Breast epithelium (tissue), 4 donors: ENCODE results near the gene POLR3B. TPM values are rescaled to one million over a fixed set of nuclear protein-coding genes. Genes with fewer than 3 reads are reported as not detected.

Experiments used
- DNase-seq, 2 donors: peaks; one replicate each; pipeline ENCODE4 v3.0.0-alpha.2; 2019; ENCODE audit warnings: low spot score in 2 of 2
- H3K27ac ChIP-seq, 2 donors: fragments of 200-600 bp; sonication (generic) in 1 of 2; one replicate each; pipeline ENCODE4 v1.5.1; 2016 to 2019; ENCODE audit warnings: mild to moderate bottlenecking in 1 of 2
- H3K27me3 ChIP-seq, 2 donors: fragments of 200-600 bp; sonication (generic) in 1 of 2; one replicate each; pipeline versions ENCODE4 v1.5.1 to v1.6.0; 2017 to 2019; ENCODE audit warnings: control low read depth in 1 of 2, mild to moderate bottlenecking in 1 of 2
- H3K36me3 ChIP-seq: fragments of 200-600 bp; one replicate; pipeline ENCODE4 v1.5.1; 2019
- H3K4me1 ChIP-seq, 2 donors: fragments of 200-600 bp; sonication (generic); one replicate each; pipeline ENCODE4 v1.5.1; 2016 to 2019; ENCODE audit warnings: control low read depth in 1 of 2
- H3K4me3 ChIP-seq, 3 donors: fragments of 200-600 bp; sonication (generic); 1 replicate in 2 of 3; 2 replicates in 1 of 3; pipeline ENCODE4 v1.5.1; 2016 to 2019; ENCODE audit warnings: mild to moderate bottlenecking in 3 of 3, moderate library complexity in 2 of 3
- H3K9me3 ChIP-seq, 2 donors: fragments of 200-600 bp; sonication (generic) in 1 of 2; one replicate each; pipeline ENCODE4 v1.5.1; 2016 to 2019; ENCODE audit warnings: control low read depth in 1 of 2
- POLR2A ChIP-seq: fragments of 450-650 bp; IDR thresholded peaks from one replicate; pipeline ENCODE4 v1.6.1; 2016; ENCODE audit warnings: antibody characterized with exemption, mild to moderate bottlenecking, moderate library complexity
- POLR2AphosphoS5 ChIP-seq, 3 donors: sonication (generic); formaldehyde crosslinking; IDR thresholded peaks; one replicate each; pipeline ENCODE4 v1.6.1; 2017; ENCODE audit warnings: antibody characterized with exemption in 3 of 3
- intact Hi-C: fragments of 100-400 bp; cut with DNase I; formaldehyde crosslinking; loops from one replicate; pipeline ENCODE4 v1.15.1; 2023; ENCODE audit warnings: low total_unique reads
- total RNA-seq, 3 donors: library from RNA; depleted of rRNA; stranded (reverse); fragments of >200 nt; gene quantifications; one replicate each; pipeline ENCODE4 v1.1.0, GENCODE V29; 2016
- TF ChIP-seq, protein P1 (sequence below), 3 donors: fragments of 450-650 bp; IDR thresholded peaks; one replicate each; pipeline ENCODE4 v1.5.1; 2016 to 2017; ENCODE audit warnings: antibody characterized with exemption in 3 of 3, mild to moderate bottlenecking in 3 of 3, moderate library complexity in 3 of 3

The POLR3B gene
- total RNA-seq, 3 donors from 2014 or later = 7.0 to 9.8 (median 9.2) TPM

DNA sequence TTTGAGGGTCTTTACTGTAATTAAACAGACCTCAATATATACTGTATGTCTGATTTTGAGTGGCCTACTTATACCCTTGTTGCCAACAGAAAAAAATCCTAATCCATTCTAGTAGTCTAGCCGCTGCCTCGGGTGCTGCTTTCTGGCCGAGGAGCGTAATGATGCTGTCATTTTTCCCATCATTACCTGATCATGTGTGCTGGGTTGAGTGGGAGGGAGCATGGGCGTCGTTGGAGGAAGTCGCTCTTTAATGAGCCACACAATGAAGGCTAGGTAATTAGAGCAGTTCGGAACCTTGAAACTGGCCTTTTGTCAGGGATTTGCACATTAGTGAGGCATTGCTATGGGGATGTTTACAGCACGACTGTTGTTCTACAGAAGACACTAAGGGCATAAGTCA lies 149.1 kb downstream of the POLR3B start:
- Histone ChIP-seq H3K27ac (no peak overlapping the region), H3K4me1 (no peaks in the 10 kb centered on the region), H3K36me3 (no peaks in the 10 kb centered on the region), H3K27me3 (no peaks in the 10 kb centered on the region), H3K9me3 (no peaks in the 10 kb centered on the region), H3K4me3 (no peak overlapping the region)
- TF ChIP-seq POLR2AphosphoS5 (IDR thresholded peaks at IDR 0.05) = no peak
- TF ChIP-seq POLR2A = no peak
- TF ChIP-seq, protein P1, sequence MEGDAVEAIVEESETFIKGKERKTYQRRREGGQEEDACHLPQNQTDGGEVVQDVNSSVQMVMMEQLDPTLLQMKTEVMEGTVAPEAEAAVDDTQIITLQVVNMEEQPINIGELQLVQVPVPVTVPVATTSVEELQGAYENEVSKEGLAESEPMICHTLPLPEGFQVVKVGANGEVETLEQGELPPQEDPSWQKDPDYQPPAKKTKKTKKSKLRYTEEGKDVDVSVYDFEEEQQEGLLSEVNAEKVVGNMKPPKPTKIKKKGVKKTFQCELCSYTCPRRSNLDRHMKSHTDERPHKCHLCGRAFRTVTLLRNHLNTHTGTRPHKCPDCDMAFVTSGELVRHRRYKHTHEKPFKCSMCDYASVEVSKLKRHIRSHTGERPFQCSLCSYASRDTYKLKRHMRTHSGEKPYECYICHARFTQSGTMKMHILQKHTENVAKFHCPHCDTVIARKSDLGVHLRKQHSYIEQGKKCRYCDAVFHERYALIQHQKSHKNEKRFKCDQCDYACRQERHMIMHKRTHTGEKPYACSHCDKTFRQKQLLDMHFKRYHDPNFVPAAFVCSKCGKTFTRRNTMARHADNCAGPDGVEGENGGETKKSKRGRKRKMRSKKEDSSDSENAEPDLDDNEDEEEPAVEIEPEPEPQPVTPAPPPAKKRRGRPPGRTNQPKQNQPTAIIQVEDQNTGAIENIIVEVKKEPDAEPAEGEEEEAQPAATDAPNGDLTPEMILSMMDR (IDR thresholded peaks at IDR 0.05) = no peak
- DNase-seq = no peak
- intact Hi-C loops = no loop called here

DNA sequence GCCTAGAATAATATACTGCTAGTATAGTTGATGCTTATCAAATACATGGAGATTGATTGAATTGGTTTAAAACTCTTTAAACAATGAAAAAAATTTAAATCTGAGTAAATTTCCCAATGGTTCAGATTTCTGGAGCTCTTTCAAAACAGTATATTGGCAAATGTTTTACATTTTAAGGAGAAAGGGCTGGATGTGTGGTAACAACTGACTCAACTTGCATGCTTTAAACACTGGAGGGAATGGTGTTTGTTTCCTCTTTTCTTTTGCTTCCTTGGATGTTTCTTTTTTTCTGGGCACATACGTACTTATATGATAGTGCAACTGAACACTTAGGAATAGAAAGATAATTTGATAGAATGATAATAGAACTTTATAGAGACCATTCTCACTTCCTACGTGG lies 151.4 kb downstream of the POLR3B start:
- intact Hi-C loops = no loop called here
- TF ChIP-seq POLR2AphosphoS5 (IDR thresholded peaks at IDR 0.05) (no peak), POLR2A (no peak)
- TF ChIP-seq, protein P1 (IDR thresholded peaks at IDR 0.05) = no peak
- no peak overlapping the region for H3K4me3 ChIP-seq
- H3K9me3 ChIP-seq = no peaks in the 10 kb centered on the region
- no peaks in the 10 kb centered on the region for H3K27me3 ChIP-seq
- H3K4me1 ChIP-seq = no peaks in the 10 kb centered on the region
- DNase-seq = no peak
- no peak overlapping the region for H3K27ac ChIP-seq
- H3K36me3 ChIP-seq = no peaks in the 10 kb centered on the region

DNA sequence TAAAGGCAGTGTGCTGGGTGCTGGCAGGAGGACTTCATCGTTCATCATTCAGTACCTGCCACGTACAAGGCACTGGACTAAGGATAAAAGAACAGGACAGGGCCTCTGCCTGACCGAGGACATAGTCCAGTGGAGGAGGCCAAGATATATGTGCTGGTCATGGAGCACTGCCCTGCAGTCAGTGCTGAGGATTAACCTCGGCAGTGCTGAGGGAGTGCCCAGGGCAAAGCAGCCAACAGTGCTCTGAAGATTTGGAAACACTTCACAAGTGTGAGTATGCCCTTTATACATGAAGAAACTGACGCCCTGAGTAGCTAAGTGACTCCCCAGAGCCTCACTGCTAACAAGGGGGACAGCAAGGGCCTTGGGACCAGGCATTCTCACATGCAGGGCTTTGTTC lies 153.8 kb downstream of the POLR3B start:
- no peak overlapping the region for H3K4me3 ChIP-seq
- intact Hi-C loops = no loop called here
- no peaks in the 10 kb centered on the region for H3K4me1 ChIP-seq
- no peak overlapping the region for H3K27ac ChIP-seq
- H3K9me3 ChIP-seq = no peaks in the 10 kb centered on the region
- H3K36me3 ChIP-seq = no peaks in the 10 kb centered on the region
- no peaks in the 10 kb centered on the region for H3K27me3 ChIP-seq
- TF ChIP-seq, protein P1 (IDR thresholded peaks at IDR 0.05) = no peak
- TF ChIP-seq POLR2A (no peak), POLR2AphosphoS5 (IDR thresholded peaks at IDR 0.05) (no peak)
- DNase-seq = no peak

DNA sequence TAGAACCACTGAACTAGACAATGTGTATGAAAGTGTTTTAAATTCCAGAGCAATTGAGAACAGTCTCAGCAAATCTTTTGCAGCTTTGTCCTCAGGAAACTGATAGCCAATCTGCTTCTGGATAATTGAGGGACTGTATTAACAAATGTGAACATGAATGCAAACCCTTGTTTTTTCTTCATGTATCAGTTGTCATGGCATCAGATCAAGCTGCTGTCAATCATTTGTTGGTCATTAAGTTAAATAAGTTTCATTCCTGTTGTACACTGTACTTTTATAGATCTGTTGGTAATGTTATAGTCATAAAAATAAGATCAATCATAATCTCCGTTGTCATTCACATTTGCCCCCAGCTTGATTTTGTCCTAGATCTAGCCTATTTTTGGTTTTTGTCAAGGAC lies 159.8 kb downstream of the POLR3B start:
- no peak for DNase-seq
- no peaks in the 10 kb centered on the region for H3K4me1 ChIP-seq
- TF ChIP-seq POLR2AphosphoS5 (IDR thresholded peaks at IDR 0.05) = no peak
- TF ChIP-seq POLR2A = no peak
- TF ChIP-seq, protein P1 (IDR thresholded peaks at IDR 0.05) = no peak
- H3K4me3 ChIP-seq = no peak overlapping the region
- H3K27me3 ChIP-seq = peaks cover 0 to 4% of the 10 kb centered on the region in 2 donors
- H3K36me3 ChIP-seq = no peaks in the 10 kb centered on the region
- intact Hi-C loops = no loop called here
- H3K27ac ChIP-seq = no peak overlapping the region
- H3K9me3 ChIP-seq = no peaks in the 10 kb centered on the region

DNA sequence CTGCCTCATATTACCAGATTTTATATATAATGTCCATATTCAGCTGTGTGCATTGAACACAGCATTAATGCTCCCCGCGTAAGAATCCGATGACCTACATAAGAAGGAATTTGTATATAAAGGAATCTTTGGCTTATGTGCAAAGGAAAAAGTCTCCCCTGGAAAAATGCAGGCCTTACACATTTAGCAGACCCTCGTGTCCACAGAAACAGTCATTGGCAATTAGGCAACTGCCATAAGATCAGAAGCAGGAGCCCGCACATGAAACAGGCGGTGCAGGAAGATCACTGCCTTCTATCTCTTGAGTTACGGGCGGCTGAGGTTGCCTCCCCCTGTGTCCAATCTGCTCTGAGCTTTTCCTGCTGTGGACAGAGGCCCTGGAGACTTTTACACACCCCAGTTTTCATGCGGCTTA lies 162.1 kb downstream of the POLR3B start:
- TF ChIP-seq POLR2A (no peak), POLR2AphosphoS5 (IDR thresholded peaks at IDR 0.05) (no peak)
- TF ChIP-seq, protein P1 (IDR thresholded peaks at IDR 0.05) = no peak
- DNase-seq = no peak
- Histone ChIP-seq H3K27ac (no peak overlapping the region), H3K4me3 (no peak overlapping the region), H3K9me3 (no peaks in the 10 kb centered on the region), H3K4me1 (no peaks in the 10 kb centered on the region), H3K27me3 (peaks cover 0 to 4% of the 10 kb centered on the region in 2 donors), H3K36me3 (no peaks in the 10 kb centered on the region)
- intact Hi-C loops = no loop called here
